Measurements from ENCODE around the gene SSUH2. TPM values are rescaled to one million over a fixed set of nuclear protein-coding genes. Genes with fewer than 3 reads are reported as not detected.
"Not testable (repeated sequence)": the region's sequence is repeated elsewhere in the genome, so short reads cannot be mapped to it uniquely, and the experiment has no call there.

The SSUH2 gene
- total RNA-seq, 1 donor from 2014 or later: not detected

- no peak overlapping the region for H3K27ac ChIP-seq
- no peaks in the 10 kb centered on the region for H3K36me3 ChIP-seq
- no peaks in the 10 kb centered on the region for H3K4me1 ChIP-seq
- DNase-seq (ENCODE audit: low spot score in 2 of 2): no peak
- intact Hi-C loops (cut with DNase I): no loop called here
- TF ChIP-seq CTCF (IDR thresholded peaks at IDR 0.05): no peak
- H3K27me3 ChIP-seq: no peaks in the 10 kb centered on the region
- no peak overlapping the region for H3K4me3 ChIP-seq
- H3K9me3 ChIP-seq: no peaks in the 10 kb centered on the region
These were observed 34.2 kb upstream of the SSUH2 start for GRCh38 chr3:8678751-8679150.

GRCh38 chr3:8677258-8677657, 32.7 kb upstream of the SSUH2 start:
- DNase-seq (ENCODE audit: low spot score in 2 of 2); H3K9me3 ChIP-seq; H3K27ac ChIP-seq; H3K4me3 ChIP-seq; H3K27me3 ChIP-seq; H3K4me1 ChIP-seq; H3K36me3 ChIP-seq; intact Hi-C loops (cut with DNase I): not testable (repeated sequence)

- H3K36me3 ChIP-seq; H3K27ac ChIP-seq; H3K4me3 ChIP-seq; H3K9me3 ChIP-seq; H3K4me1 ChIP-seq; H3K27me3 ChIP-seq; DNase-seq (ENCODE audit: low spot score in 2 of 2); intact Hi-C loops (cut with DNase I): not testable (repeated sequence)
These were observed 31.0 kb upstream of the SSUH2 start for GRCh38 chr3:8675591-8675990.

- Histone ChIP-seq H3K4me3 (no peak overlapping the region), H3K4me1 (no peaks in the 10 kb centered on the region), H3K27ac (no peak overlapping the region), H3K9me3 (no peaks in the 10 kb centered on the region), H3K27me3 (no peaks in the 10 kb centered on the region), H3K36me3 (no peaks in the 10 kb centered on the region)
- TF ChIP-seq CTCF (IDR thresholded peaks at IDR 0.05): no peak
- intact Hi-C loops (cut with DNase I): no loop called here
- no peak for DNase-seq (ENCODE audit: low spot score in 2 of 2)
These were observed 28.6 kb upstream of the SSUH2 start for GRCh38 chr3:8673083-8673737.

- no peaks in the 10 kb centered on the region for H3K9me3 ChIP-seq
- H3K27ac ChIP-seq: no peak overlapping the region
- H3K27me3 ChIP-seq: no peaks in the 10 kb centered on the region
- H3K4me1 ChIP-seq: no peaks in the 10 kb centered on the region
- no peaks in the 10 kb centered on the region for H3K36me3 ChIP-seq
- no peak for TF ChIP-seq CTCF (IDR thresholded peaks at IDR 0.05)
- H3K4me3 ChIP-seq: no peak overlapping the region
- intact Hi-C loops (cut with DNase I): no loop called here
- DNase-seq (ENCODE audit: low spot score in 2 of 2): no peak
These were observed 24.4 kb upstream of the SSUH2 start for GRCh38 chr3:8669019-8669418.

- no peaks in the 10 kb centered on the region for H3K36me3 ChIP-seq
- no peak for DNase-seq (ENCODE audit: low spot score in 2 of 2)
- intact Hi-C loops (cut with DNase I): no loop called here
- H3K27ac ChIP-seq: no peak overlapping the region
- no peaks in the 10 kb centered on the region for H3K9me3 ChIP-seq
- H3K27me3 ChIP-seq: no peaks in the 10 kb centered on the region
- H3K4me3 ChIP-seq: no peak overlapping the region
- no peaks in the 10 kb centered on the region for H3K4me1 ChIP-seq
- TF ChIP-seq CTCF (IDR thresholded peaks at IDR 0.05): no peak
These were observed 23.6 kb upstream of the SSUH2 start for GRCh38 chr3:8668216-8668615.

Data from ascending aorta (tissue), 2 donors.